BLaER1 treated with 17β-estradiol and CSF1 and Interleukin-3, amounts not matched to agents 10 nM and 100 nM (cell line): ENCODE results near the gene SNPH.

ENCODE experiments used
- H3K27ac ChIP-seq, 11 experiments: shearing (Covaris generic); formaldehyde crosslinking; 2 replicates each; pipeline ENCODE4 v1.8.1; 2022
- H3K27me3 ChIP-seq, 11 experiments: shearing (Covaris generic); formaldehyde crosslinking; 2 replicates each; pipeline ENCODE4 v1.8.1; 2022
- H3K36me3 ChIP-seq, 11 experiments: shearing (Covaris generic); formaldehyde crosslinking; 2 replicates each; pipeline ENCODE4 v1.8.1; 2022
- H3K4me1 ChIP-seq, 10 experiments: shearing (Covaris generic); formaldehyde crosslinking; 2 replicates each; pipeline ENCODE4 v1.8.1; 2022
- H3K4me2 ChIP-seq, 11 experiments: shearing (Covaris generic); formaldehyde crosslinking; 2 replicates each; pipeline ENCODE4 v1.8.1; 2022
- H3K4me3 ChIP-seq, 10 experiments: shearing (Covaris generic); formaldehyde crosslinking; 2 replicates each; pipeline ENCODE4 v1.8.1; 2022
- H3K9ac ChIP-seq, 11 experiments: shearing (Covaris generic); formaldehyde crosslinking; 2 replicates each; pipeline ENCODE4 v1.8.1; 2022
- H3K9me3 ChIP-seq, 11 experiments: shearing (Covaris generic); formaldehyde crosslinking; replicated peaks in 1 of 11; 2 replicates each; pipeline ENCODE4 v1.8.1; 2022
- H4K20me1 ChIP-seq, 11 experiments: shearing (Covaris generic); formaldehyde crosslinking; 2 replicates each; pipeline ENCODE4 v1.8.1; 2022
- Cebpa-rat ChIP-seq, 11 experiments: shearing (Covaris generic); IDR thresholded peaks; 2 replicates each; pipeline ENCODE4 v1.8.1; 2022

Gene SNPH

GRCh38 chr20:1294497-1294896 lies 28.4 kb downstream of the SNPH start:
- Histone ChIP-seq H3K4me3 (no peak overlapping the region), H3K36me3 (no peaks in the 10 kb centered on the region), H3K4me1 (no peaks in the 10 kb centered on the region; a peak in 1 of 20 replicates), H3K4me2 (no peak overlapping the region), H3K27me3 (no peaks in the 10 kb centered on the region), H4K20me1 (no peaks in the 10 kb centered on the region), H3K9me3 (no peaks in the 10 kb centered on the region), H3K27ac (no peak overlapping the region), H3K9ac (no peak overlapping the region)
- no peak for TF ChIP-seq Cebpa-rat (IDR thresholded peaks at IDR 0.05)

GRCh38 chr20:1295276-1295930 lies 29.3 kb downstream of the SNPH start:
- no peaks in the 10 kb centered on the region for H3K9me3 ChIP-seq
- H3K4me3 ChIP-seq, result no peak overlapping the region
- H3K27ac ChIP-seq, result no peak overlapping the region
- H3K9ac ChIP-seq, result no peak overlapping the region
- no peaks in the 10 kb centered on the region for H3K36me3 ChIP-seq
- TF ChIP-seq Cebpa-rat (IDR thresholded peaks at IDR 0.05), result no peak
- peaks cover 1 to 5% (median 3%) of the 10 kb centered on the region in 10 experiments for H3K4me1 ChIP-seq
- H4K20me1 ChIP-seq, result no peaks in the 10 kb centered on the region
- H3K4me2 ChIP-seq, result no peak overlapping the region
- H3K27me3 ChIP-seq, result no peaks in the 10 kb centered on the region

GRCh38 chr20:1296117-1296610 lies 30.1 kb downstream of the SNPH start:
- no peak overlapping the region for H3K27ac ChIP-seq
- TF ChIP-seq Cebpa-rat (IDR thresholded peaks at IDR 0.05), result no peak
- H3K9me3 ChIP-seq, result no peaks in the 10 kb centered on the region
- H4K20me1 ChIP-seq, result no peaks in the 10 kb centered on the region
- H3K4me2 ChIP-seq, result no peak overlapping the region
- no peak overlapping the region for H3K9ac ChIP-seq
- H3K27me3 ChIP-seq, result no peaks in the 10 kb centered on the region
- H3K4me1 ChIP-seq, result peaks cover 9 to 13% (median 11%) of the 10 kb centered on the region in 10 experiments
- H3K4me3 ChIP-seq, result no peak overlapping the region
- no peaks in the 10 kb centered on the region for H3K36me3 ChIP-seq

DNA sequence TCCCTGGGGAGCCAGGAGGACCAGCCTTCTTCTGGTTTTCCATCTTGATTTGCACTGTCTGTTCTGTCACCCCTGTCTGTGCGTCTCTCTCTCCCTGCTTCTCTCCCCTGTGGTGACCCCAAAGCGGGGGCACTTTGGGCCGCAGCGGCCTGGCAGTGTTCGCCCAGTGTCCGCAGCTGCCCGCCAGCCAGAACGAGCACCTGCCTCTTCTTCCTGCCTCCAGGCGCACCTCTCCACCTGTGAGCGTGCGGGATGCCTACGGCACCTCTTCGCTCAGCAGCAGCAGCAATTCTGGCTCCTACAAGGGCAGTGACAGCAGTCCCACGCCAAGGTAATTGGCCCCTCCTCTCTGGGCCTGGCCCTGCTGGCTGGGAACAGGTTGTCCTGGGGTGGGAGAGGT lies 30.8 kb downstream of the SNPH start:
- Histone ChIP-seq H4K20me1 (no peaks in the 10 kb centered on the region), H3K27me3 (no peaks in the 10 kb centered on the region), H3K9me3 (no peaks in the 10 kb centered on the region), H3K4me1 (peaks cover 11 to 14% (median 13%) of the 10 kb centered on the region in 10 experiments), H3K36me3 (no peaks in the 10 kb centered on the region), H3K4me2 (no peak overlapping the region), H3K27ac (no peak overlapping the region), H3K9ac (no peak overlapping the region), H3K4me3 (no peak overlapping the region)
- no peak for TF ChIP-seq Cebpa-rat (IDR thresholded peaks at IDR 0.05)

- H3K9me3 ChIP-seq, result no peaks in the 10 kb centered on the region
- no peak overlapping the region for H3K9ac ChIP-seq
- H3K4me2 ChIP-seq, result no peak overlapping the region
- no peak overlapping the region for H3K4me3 ChIP-seq
- H4K20me1 ChIP-seq, result no peaks in the 10 kb centered on the region
- peaks cover 12 to 15% (median 13%) of the 10 kb centered on the region in 10 experiments for H3K4me1 ChIP-seq
- H3K27ac ChIP-seq, result no peak overlapping the region
- no peak for TF ChIP-seq Cebpa-rat (IDR thresholded peaks at IDR 0.05)
- H3K27me3 ChIP-seq, result no peaks in the 10 kb centered on the region
- no peaks in the 10 kb centered on the region for H3K36me3 ChIP-seq
Observed at GRCh38 chr20:1297486-1297885, 31.4 kb downstream of the SNPH start.

- H3K4me3 ChIP-seq, result no peak overlapping the region
- no peak overlapping the region for H3K4me2 ChIP-seq
- no peak for TF ChIP-seq Cebpa-rat (IDR thresholded peaks at IDR 0.05)
- peaks cover 13 to 22% (median 20%) of the 10 kb centered on the region in 10 experiments for H3K4me1 ChIP-seq
- no peaks in the 10 kb centered on the region for H3K36me3 ChIP-seq
- H3K27ac ChIP-seq, result no peak overlapping the region
- no peaks in the 10 kb centered on the region for H3K9me3 ChIP-seq
- H4K20me1 ChIP-seq, result no peaks in the 10 kb centered on the region
- H3K27me3 ChIP-seq, result no peaks in the 10 kb centered on the region
- H3K9ac ChIP-seq, result no peak overlapping the region
Observed at GRCh38 chr20:1298166-1298565, 32.1 kb downstream of the SNPH start.

DNA sequence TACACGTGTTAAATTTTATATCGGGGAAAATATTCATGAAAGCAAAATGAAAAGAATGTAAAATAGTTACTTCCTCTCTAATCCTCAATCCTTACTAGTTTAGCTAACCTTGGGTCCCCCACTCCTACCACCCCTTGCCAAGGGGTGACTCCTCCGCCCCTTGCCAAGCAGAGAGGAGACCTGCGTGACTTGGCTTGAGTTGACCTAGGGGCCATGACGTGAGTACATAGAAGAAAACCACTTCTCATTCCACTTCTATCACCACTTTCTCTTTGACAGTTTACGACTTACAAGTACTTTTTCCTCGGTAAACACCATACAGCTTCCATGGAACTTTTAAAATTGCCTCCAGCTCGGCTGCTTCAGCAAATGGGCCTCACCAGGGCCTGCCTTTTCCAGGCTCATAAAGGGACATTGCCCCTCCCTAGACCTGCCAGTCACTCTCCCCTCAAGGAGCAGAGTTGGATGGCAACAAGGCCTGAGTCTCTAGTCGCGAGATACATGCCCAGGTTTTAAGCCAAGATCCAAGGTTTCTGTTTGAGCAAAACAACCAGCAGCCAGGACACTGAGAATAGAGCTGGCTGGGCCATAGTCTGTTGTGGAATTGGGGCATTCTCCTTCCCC lies 32.9 kb downstream of the SNPH start:
- H3K9ac ChIP-seq, result no peak overlapping the region
- H4K20me1 ChIP-seq, result no peaks in the 10 kb centered on the region; a peak in 1 of 22 replicates
- no peaks in the 10 kb centered on the region for H3K36me3 ChIP-seq
- no peak for TF ChIP-seq Cebpa-rat (IDR thresholded peaks at IDR 0.05)
- no peak overlapping the region for H3K27ac ChIP-seq
- H3K4me1 ChIP-seq, result peaks cover 13 to 28% (median 23%) of the 10 kb centered on the region in 10 experiments
- no peak overlapping the region for H3K4me2 ChIP-seq
- no peaks in the 10 kb centered on the region for H3K9me3 ChIP-seq
- H3K27me3 ChIP-seq, result no peaks in the 10 kb centered on the region
- no peak overlapping the region for H3K4me3 ChIP-seq

DNA sequence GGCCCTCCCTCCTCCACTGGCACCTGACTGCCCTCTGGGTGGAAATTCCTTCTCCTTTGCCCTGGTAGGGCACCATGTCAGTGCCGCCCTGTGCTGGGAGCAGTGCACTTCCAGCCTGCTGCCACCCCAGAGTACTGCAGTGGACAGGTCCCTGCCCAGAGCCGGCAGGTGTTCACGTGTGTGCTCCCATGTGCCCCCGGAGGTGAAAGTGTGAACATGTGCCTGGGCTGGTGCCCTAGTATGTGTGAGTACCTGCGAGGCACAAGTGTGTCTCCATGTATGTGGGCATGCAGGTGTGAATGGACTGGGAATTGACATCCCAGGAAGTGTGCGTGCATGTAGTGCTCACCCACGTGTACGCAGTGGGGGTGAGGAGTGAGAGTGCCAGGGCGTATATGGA lies 33.4 kb downstream of the SNPH start:
- no peak overlapping the region for H3K27ac ChIP-seq

GRCh38 chr20:1300083-1300840 lies 34.2 kb downstream of the SNPH start:
- Histone ChIP-seq H3K27ac (peak overlapping the region in 9 of 11 experiments; percentile 30 to 68 (median 48); a peak in 18 of 22 replicates), H3K9ac (peak overlapping the region in 5 of 11 experiments; percentile 35 to 51 (median 39); a peak in 6 of 22 replicates)

More for the DNA sequence above, 33.4 kb downstream of the SNPH start:
- TF ChIP-seq Cebpa-rat (IDR thresholded peaks at IDR 0.05), result no peak
- H3K27me3 ChIP-seq, result no peaks in the 10 kb centered on the region
- H3K4me3 ChIP-seq, result no peak overlapping the region
- no peak overlapping the region for H3K9ac ChIP-seq
- no peak overlapping the region; a peak in 1 of 22 replicates for H3K4me2 ChIP-seq
- H3K9me3 ChIP-seq, result no peaks in the 10 kb centered on the region
- peaks cover 13 to 28% (median 23%) of the 10 kb centered on the region in 10 experiments for H3K4me1 ChIP-seq
- no peaks in the 10 kb centered on the region; a peak in 1 of 22 replicates for H4K20me1 ChIP-seq
- H3K36me3 ChIP-seq, result no peaks in the 10 kb centered on the region

More at GRCh38 chr20:1300083-1300840, 34.2 kb downstream of the SNPH start:
- H3K4me1 ChIP-seq, result peaks cover 13 to 28% (median 23%) of the 10 kb centered on the region in 10 experiments
- H3K27me3 ChIP-seq, result no peaks in the 10 kb centered on the region
- H3K4me3 ChIP-seq, result peak overlapping the region in 1 of 10 experiments; percentile 0; a peak in 1 of 20 replicates
- H4K20me1 ChIP-seq, result no peaks in the 10 kb centered on the region; a peak in 1 of 22 replicates
- H3K4me2 ChIP-seq, result peak overlapping the region; percentile 62 to 92 (median 74)
- no peak for TF ChIP-seq Cebpa-rat (IDR thresholded peaks at IDR 0.05)
- no peaks in the 10 kb centered on the region for H3K9me3 ChIP-seq
- H3K36me3 ChIP-seq, result no peaks in the 10 kb centered on the region
